ENCODE measurements around the gene MOCS3. TPM values are rescaled to one million over a fixed set of nuclear protein-coding genes. Genes with fewer than 3 reads are reported as not detected.

The MOCS3 gene
- total RNA-seq, 1 donor from 2014 or later = 4.1 TPM

DNA sequence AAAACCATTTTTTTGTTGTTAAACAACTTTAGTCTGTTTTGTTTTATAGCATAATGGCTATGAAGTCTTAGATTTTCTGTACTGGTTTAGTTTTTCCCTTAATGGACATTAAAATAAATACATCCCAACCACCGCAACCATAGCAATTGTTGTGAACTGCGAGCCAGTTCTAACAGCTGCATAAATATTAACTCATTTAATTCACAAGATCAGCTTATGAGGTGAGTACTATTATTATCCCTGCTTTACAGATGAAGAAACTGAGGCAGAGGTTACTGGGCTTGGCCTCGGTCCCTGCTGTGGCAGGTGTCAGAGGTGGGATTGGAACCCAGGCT is 23.1 kb downstream of the MOCS3 start:
- H3K27me3 Mint-ChIP-seq (ENCODE audit: unreplicated experiment) = peaks cover 8% of the 10 kb centered on the region
- no peak overlapping the region for H3K4me3 Mint-ChIP-seq (ENCODE audit: unreplicated experiment)
- no peaks in the 10 kb centered on the region for H3K36me3 Mint-ChIP-seq (ENCODE audit: unreplicated experiment)
- peak; percentile 54 for TF ChIP-seq CTCF (IDR thresholded peaks at IDR 0.05; ENCODE audit: partially characterized antibody, unreplicated experiment)
- no peak for DNase-seq
- H3K4me1 Mint-ChIP-seq (ENCODE audit: low read depth, unreplicated experiment) = peaks cover 23% of the 10 kb centered on the region
- no peak overlapping the region for H3K27ac Mint-ChIP-seq (ENCODE audit: unreplicated experiment)
- peaks cover 7% of the 10 kb centered on the region for H3K9me3 Mint-ChIP-seq (ENCODE audit: unreplicated experiment)

DNA sequence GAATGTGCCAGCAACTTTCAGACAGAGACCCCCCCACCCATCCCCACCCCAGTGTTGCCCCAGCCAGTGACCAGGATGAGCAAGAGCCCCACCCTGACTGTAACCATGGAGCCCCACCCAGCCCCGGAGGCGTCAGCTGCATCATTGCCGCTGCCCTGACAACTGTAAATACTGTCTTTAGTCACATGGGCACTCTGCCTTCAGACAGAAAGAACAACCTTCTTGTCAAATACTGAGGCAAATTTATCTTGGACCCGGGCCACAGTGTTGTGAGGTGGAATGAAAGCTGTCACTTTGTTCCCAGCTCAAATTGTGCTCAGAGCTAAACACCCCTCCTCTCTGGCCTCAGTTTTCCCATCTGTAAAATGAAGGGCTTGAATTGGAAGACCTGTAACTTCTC is 23.7 kb downstream of the MOCS3 start:
- no peak overlapping the region for H3K27ac Mint-ChIP-seq (ENCODE audit: unreplicated experiment)
- no peak for TF ChIP-seq CTCF (IDR thresholded peaks at IDR 0.05; ENCODE audit: partially characterized antibody, unreplicated experiment)
- H3K9me3 Mint-ChIP-seq (ENCODE audit: unreplicated experiment) = peaks cover 7% of the 10 kb centered on the region
- peaks cover 8% of the 10 kb centered on the region for H3K27me3 Mint-ChIP-seq (ENCODE audit: unreplicated experiment)
- H3K36me3 Mint-ChIP-seq (ENCODE audit: unreplicated experiment) = no peaks in the 10 kb centered on the region
- DNase-seq = no peak
- H3K4me3 Mint-ChIP-seq (ENCODE audit: unreplicated experiment) = no peak overlapping the region
- peaks cover 21% of the 10 kb centered on the region for H3K4me1 Mint-ChIP-seq (ENCODE audit: low read depth, unreplicated experiment)

DNA sequence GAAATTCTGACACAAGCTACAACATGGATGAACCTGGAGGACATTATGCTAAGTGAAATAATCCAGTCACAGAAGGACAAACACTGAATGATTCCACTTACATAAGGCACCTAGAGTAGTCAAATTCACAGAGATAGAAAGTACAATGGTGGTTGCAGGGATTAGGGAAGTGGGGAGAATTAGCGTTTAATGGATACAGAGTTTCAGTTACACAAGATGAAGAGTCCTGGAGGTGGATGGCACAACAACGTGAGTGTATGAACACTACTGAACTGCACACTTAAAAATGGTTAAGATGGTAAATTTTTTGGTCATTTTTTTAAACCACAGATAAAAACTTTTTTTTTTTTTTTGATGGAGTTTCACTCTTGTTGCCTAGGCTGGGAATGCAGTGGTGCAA is 24.7 kb downstream of the MOCS3 start:
- no peaks in the 10 kb centered on the region for H3K36me3 Mint-ChIP-seq (ENCODE audit: unreplicated experiment)
- peaks cover 6% of the 10 kb centered on the region for H3K9me3 Mint-ChIP-seq (ENCODE audit: unreplicated experiment)
- peaks cover 11% of the 10 kb centered on the region for H3K4me1 Mint-ChIP-seq (ENCODE audit: low read depth, unreplicated experiment)
- H3K27ac Mint-ChIP-seq (ENCODE audit: unreplicated experiment) = no peak overlapping the region
- DNase-seq = no peak
- no peak for TF ChIP-seq CTCF (IDR thresholded peaks at IDR 0.05; ENCODE audit: partially characterized antibody, unreplicated experiment)
- H3K4me3 Mint-ChIP-seq (ENCODE audit: unreplicated experiment) = no peak overlapping the region
- peaks cover 8% of the 10 kb centered on the region for H3K27me3 Mint-ChIP-seq (ENCODE audit: unreplicated experiment)

DNA sequence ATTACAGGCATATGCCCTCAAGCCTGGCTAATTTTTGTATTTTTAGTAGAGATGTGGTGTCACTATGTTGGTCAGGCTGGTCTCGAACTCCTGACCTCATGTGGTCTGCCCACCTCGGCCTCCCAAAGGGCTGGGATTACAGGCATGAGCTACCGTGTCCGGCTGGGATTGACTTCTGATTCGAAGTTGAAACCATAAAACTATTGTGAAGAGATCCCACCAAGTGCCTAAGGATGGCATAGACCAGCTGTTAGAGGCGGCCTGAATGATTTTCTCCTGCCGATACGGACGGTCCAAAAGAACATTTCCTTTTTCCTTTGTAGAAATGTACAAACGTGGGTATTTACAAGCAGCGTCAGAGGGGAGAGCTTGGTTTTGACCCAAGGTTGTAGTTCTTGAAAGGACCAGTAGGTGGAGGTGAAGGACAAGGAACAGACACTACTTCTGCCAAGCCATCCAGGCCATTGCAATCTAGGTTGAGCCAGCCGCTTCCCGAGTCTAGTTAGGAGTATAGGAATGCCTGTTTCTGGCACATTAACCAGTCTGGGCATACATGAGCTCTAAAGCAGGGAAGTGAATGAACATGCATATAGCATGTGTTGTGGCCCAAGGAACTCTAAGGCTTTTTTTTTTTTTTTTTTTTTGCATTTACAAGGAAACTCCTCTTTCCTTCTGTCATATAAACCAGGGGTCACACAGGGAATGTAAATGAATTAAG is 29.0 kb downstream of the MOCS3 start:
- no peak overlapping the region for H3K4me3 Mint-ChIP-seq (ENCODE audit: unreplicated experiment)
- no peaks in the 10 kb centered on the region for H3K27me3 Mint-ChIP-seq (ENCODE audit: unreplicated experiment)
- peak; percentile 92 for TF ChIP-seq CTCF (IDR thresholded peaks at IDR 0.05; ENCODE audit: partially characterized antibody, unreplicated experiment)
- DNase-seq = peak; percentile 56
- H3K4me1 Mint-ChIP-seq (ENCODE audit: low read depth, unreplicated experiment) = no peaks in the 10 kb centered on the region
- no peaks in the 10 kb centered on the region for H3K36me3 Mint-ChIP-seq (ENCODE audit: unreplicated experiment)
- no peak overlapping the region for H3K27ac Mint-ChIP-seq (ENCODE audit: unreplicated experiment)
- no peaks in the 10 kb centered on the region for H3K9me3 Mint-ChIP-seq (ENCODE audit: unreplicated experiment)

DNA sequence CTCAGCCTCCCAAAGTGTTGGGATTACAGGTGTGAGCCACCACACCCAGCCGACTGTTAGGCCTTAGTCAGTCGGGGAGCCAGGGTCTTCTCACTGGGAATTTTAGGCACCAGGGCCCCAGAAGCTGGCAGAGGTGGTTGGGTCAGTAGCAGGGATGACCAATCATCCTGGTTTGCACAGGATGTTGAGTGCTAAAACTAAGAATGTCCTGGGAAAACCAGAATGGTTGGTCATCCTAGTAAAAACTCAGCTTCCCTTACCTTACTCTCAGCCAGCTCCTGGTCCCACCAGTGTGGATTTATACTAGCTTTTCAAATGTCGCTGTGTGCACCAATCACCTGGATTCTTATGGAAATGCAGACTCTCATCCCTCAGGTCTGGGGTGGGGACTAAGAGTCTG is 32.5 kb downstream of the MOCS3 start:
- Mint-ChIP-seq H3K27ac (ENCODE audit: unreplicated experiment) (no peak overlapping the region), H3K4me1 (ENCODE audit: low read depth, unreplicated experiment) (no peaks in the 10 kb centered on the region), H3K27me3 (ENCODE audit: unreplicated experiment) (no peaks in the 10 kb centered on the region), H3K4me3 (ENCODE audit: unreplicated experiment) (no peak overlapping the region), H3K9me3 (ENCODE audit: unreplicated experiment) (no peaks in the 10 kb centered on the region), H3K36me3 (ENCODE audit: unreplicated experiment) (no peaks in the 10 kb centered on the region)
- TF ChIP-seq CTCF (IDR thresholded peaks at IDR 0.05; ENCODE audit: partially characterized antibody, unreplicated experiment) = no peak
- DNase-seq = no peak

Data from glutamatergic neuron (in vitro differentiated cells).